ENCODE measurements around the gene RPUSD4. TPM values are rescaled to one million over a fixed set of nuclear protein-coding genes. Genes with fewer than 3 reads are reported as not detected.

The RPUSD4 gene
- polyA plus RNA-seq, 1 donor from 2014 or later: 43.4 TPM

DNA sequence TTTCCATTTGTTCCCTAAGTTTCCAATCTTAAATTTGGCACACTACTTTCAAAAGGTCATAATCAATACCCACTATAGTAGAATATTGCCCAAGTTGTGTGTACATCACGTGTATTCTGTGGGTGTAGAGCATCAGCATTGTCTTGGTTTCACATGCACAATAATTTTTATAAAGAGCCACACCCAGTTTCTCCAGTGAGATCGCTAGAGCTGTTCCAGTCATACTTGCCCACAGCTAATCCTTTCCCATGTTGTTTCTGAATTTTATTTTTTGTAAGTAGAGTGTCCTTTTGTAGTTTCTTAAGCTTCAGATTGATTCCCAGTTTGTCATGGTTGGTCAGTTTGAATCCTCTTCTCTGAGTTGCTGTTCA is 13.8 kb upstream of the RPUSD4 start:
- Histone ChIP-seq H4K20me1 (ENCODE audit: insufficient read depth) (no peaks in the 10 kb centered on the region), H3K79me2 (replicated peaks; ENCODE audit: insufficient read depth, low read length) (peaks cover 3% of the 10 kb centered on the region), H3K9me3 (ENCODE audit: low read length) (no peaks in the 10 kb centered on the region), H3K9me2 (ENCODE audit: insufficient read depth, low read length) (no peaks in the 10 kb centered on the region), H3K9ac (ENCODE audit: low read length) (no peak overlapping the region), H3K27me3 (ENCODE audit: insufficient read depth, low read depth, low read length) (no peaks in the 10 kb centered on the region), H2AFZ (ENCODE audit: low read depth, low read length) (no peak overlapping the region), H3K27ac (ENCODE audit: low read length) (no peak overlapping the region), H3K4me2 (ENCODE audit: low read length) (no peak overlapping the region), H3K36me3 (ENCODE audit: insufficient read depth, low read length) (no peaks in the 10 kb centered on the region), H3K4me3 (ENCODE audit: low read length) (no peak overlapping the region), H3F3A (ENCODE audit: insufficient read depth, low read length, poor library complexity, severe bottlenecking) (no peaks in the 10 kb centered on the region)
- TF ChIP-seq SMC3 (conservative IDR thresholded peaks at IDR 0.05; ENCODE audit: poor library complexity) (no peak), EP300 (conservative IDR thresholded peaks at IDR 0.05; ENCODE audit: poor library complexity, severe bottlenecking) (no peak), EZH2 (IDR thresholded peaks at IDR 0.05; ENCODE audit: borderline replicate concordance, insufficient read depth, low read length, poor library complexity, severe bottlenecking) (no peak), MXI1 (conservative IDR thresholded peaks at IDR 0.05; ENCODE audit: poor library complexity, severe bottlenecking) (no peak), TAF1 (IDR thresholded peaks at IDR 0.05; ENCODE audit: low read depth) (no peak), POLR2AphosphoS5 (IDR thresholded peaks at IDR 0.05) (no peak), RAD21 (conservative IDR thresholded peaks at IDR 0.05) (no peak)
- TF ChIP-seq, protein P1, sequence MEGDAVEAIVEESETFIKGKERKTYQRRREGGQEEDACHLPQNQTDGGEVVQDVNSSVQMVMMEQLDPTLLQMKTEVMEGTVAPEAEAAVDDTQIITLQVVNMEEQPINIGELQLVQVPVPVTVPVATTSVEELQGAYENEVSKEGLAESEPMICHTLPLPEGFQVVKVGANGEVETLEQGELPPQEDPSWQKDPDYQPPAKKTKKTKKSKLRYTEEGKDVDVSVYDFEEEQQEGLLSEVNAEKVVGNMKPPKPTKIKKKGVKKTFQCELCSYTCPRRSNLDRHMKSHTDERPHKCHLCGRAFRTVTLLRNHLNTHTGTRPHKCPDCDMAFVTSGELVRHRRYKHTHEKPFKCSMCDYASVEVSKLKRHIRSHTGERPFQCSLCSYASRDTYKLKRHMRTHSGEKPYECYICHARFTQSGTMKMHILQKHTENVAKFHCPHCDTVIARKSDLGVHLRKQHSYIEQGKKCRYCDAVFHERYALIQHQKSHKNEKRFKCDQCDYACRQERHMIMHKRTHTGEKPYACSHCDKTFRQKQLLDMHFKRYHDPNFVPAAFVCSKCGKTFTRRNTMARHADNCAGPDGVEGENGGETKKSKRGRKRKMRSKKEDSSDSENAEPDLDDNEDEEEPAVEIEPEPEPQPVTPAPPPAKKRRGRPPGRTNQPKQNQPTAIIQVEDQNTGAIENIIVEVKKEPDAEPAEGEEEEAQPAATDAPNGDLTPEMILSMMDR (IDR thresholded peaks at IDR 0.05; ENCODE audit: poor library complexity, severe bottlenecking): no peak
- TF ChIP-seq, protein P2, sequence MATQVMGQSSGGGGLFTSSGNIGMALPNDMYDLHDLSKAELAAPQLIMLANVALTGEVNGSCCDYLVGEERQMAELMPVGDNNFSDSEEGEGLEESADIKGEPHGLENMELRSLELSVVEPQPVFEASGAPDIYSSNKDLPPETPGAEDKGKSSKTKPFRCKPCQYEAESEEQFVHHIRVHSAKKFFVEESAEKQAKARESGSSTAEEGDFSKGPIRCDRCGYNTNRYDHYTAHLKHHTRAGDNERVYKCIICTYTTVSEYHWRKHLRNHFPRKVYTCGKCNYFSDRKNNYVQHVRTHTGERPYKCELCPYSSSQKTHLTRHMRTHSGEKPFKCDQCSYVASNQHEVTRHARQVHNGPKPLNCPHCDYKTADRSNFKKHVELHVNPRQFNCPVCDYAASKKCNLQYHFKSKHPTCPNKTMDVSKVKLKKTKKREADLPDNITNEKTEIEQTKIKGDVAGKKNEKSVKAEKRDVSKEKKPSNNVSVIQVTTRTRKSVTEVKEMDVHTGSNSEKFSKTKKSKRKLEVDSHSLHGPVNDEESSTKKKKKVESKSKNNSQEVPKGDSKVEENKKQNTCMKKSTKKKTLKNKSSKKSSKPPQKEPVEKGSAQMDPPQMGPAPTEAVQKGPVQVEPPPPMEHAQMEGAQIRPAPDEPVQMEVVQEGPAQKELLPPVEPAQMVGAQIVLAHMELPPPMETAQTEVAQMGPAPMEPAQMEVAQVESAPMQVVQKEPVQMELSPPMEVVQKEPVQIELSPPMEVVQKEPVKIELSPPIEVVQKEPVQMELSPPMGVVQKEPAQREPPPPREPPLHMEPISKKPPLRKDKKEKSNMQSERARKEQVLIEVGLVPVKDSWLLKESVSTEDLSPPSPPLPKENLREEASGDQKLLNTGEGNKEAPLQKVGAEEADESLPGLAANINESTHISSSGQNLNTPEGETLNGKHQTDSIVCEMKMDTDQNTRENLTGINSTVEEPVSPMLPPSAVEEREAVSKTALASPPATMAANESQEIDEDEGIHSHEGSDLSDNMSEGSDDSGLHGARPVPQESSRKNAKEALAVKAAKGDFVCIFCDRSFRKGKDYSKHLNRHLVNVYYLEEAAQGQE (IDR thresholded peaks at IDR 0.05; ENCODE audit: borderline replicate concordance): no peak

DNA sequence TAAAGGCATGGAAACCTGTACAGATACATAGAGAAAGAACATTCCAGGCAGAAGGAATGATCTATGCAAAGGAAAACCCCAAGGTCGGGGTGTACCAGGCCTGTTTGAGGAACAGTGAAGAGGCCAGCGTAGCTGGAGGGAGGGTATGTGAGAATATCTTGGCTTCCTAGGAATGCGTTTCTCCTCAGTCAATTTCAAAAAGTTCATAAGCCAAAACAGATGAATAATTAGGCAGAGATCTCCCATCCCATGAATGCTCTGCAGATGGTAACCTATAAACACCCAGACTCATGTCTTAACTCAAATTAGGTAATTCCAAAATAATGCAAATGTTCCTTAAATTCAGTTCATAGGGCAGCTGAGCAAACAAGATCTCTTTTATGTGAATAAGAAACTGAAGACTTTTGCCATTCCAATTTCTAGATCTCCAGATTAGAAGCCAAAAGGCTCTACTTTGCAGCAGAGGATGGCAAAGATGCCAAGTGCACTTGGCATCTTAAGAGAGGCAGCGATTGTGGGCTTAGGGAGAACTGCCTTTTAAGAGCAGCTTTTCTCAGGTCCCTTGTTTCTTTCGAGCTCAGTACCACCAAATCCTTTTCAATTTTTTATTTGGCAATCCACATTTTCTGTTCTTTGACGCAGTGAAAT is 13.3 kb upstream of the RPUSD4 start:
- no peak overlapping the region for H3K4me3 ChIP-seq (ENCODE audit: low read length)
- no peaks in the 10 kb centered on the region for H3K9me2 ChIP-seq (ENCODE audit: insufficient read depth, low read length)
- no peak overlapping the region for H3K9ac ChIP-seq (ENCODE audit: low read length)
- H3K4me2 ChIP-seq (ENCODE audit: low read length): no peak overlapping the region
- no peaks in the 10 kb centered on the region for H3F3A ChIP-seq (ENCODE audit: insufficient read depth, low read length, poor library complexity, severe bottlenecking)
- TF ChIP-seq POLR2AphosphoS5 (IDR thresholded peaks at IDR 0.05) (no peak), SMC3 (conservative IDR thresholded peaks at IDR 0.05; ENCODE audit: poor library complexity) (no peak), MXI1 (conservative IDR thresholded peaks at IDR 0.05; ENCODE audit: poor library complexity, severe bottlenecking) (no peak), EP300 (conservative IDR thresholded peaks at IDR 0.05; ENCODE audit: poor library complexity, severe bottlenecking) (no peak), RAD21 (conservative IDR thresholded peaks at IDR 0.05) (no peak), TAF1 (IDR thresholded peaks at IDR 0.05; ENCODE audit: low read depth) (no peak), EZH2 (IDR thresholded peaks at IDR 0.05; ENCODE audit: borderline replicate concordance, insufficient read depth, low read length, poor library complexity, severe bottlenecking) (no peak)
- TF ChIP-seq, protein P1 (IDR thresholded peaks at IDR 0.05; ENCODE audit: poor library complexity, severe bottlenecking): no peak
- H3K27me3 ChIP-seq (ENCODE audit: insufficient read depth, low read depth, low read length): no peaks in the 10 kb centered on the region
- H4K20me1 ChIP-seq (ENCODE audit: insufficient read depth): no peaks in the 10 kb centered on the region
- no peaks in the 10 kb centered on the region for H3K36me3 ChIP-seq (ENCODE audit: insufficient read depth, low read length)
- H3K79me2 ChIP-seq (replicated peaks; ENCODE audit: insufficient read depth, low read length): peaks cover 8% of the 10 kb centered on the region
- no peak overlapping the region for H2AFZ ChIP-seq (ENCODE audit: low read depth, low read length)
- H3K27ac ChIP-seq (ENCODE audit: low read length): no peak overlapping the region
- no peaks in the 10 kb centered on the region for H3K9me3 ChIP-seq (ENCODE audit: low read length)
